ENCODE data around the gene ARHGAP10.

The ARHGAP10 gene

DNA sequence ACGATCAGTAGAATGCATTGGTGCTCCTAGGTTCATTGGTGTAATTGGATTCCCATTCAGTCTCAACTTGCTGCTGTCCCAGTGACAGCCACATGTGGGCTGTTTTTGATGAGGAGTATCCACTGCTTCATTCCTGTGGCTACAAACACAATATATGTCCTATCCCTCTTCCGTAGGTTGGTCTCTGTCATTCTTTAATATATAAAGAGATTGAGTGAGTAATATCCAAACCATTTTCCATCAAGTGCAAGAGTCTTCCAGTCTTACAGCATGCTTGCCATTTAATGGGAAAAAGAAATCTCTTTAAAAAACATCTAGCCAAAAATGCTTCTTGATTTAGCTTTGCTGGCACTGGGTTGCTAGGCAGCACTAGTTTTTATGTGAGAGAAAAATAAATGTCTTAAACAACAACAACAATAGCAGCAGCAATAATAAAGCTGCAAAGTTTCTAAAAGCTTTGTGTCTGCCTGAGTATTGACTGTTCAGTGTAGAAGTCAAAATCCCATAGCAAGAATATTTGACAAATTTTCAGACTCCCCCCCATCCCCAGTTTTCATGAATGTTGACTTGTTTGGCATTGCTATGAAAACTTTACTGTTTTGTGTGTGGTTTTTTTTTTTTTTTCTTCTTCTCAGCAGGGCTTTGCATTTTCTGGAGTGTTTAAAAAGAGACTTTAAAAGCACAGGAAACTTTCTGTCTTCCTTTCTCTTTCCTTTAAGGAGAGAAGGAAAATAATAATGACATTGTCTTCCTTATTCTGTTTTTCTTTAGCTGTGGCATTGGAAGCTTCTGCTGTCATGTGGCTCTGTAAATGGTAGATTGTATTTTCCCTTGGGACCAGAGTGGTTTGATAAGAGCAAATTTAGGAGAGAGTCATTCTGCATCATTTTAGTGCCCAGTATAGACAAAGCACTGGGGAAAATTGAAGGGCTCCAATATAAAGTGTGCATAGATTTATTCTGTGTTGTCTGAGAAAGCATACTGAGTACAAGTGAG, 244.3 kb downstream of the ARHGAP10 start:
- Histone ChIP-seq H3K4me3 (ENCODE audit: low read depth in 1 of 5, low read length in 5 of 5) (no peak overlapping the region), H3K27me3 (ENCODE audit: control insufficient read depth in 5 of 5, insufficient read depth in 4 of 5, low read length in 5 of 5) (no peaks in the 10 kb centered on the region), H3K27ac (ENCODE audit: low read depth, low read length) (no peak overlapping the region), H3K36me3 (ENCODE audit: control insufficient read depth in 5 of 5, insufficient read depth in 5 of 5, low read length in 5 of 5) (peaks cover 0 to 3% (median 0%) of the 10 kb centered on the region in 5 donors), H3K9ac (ENCODE audit: low read length in 5 of 5) (no peak overlapping the region), H3K4me1 (ENCODE audit: control insufficient read depth in 5 of 5, insufficient read depth in 5 of 5, low read length in 5 of 5) (peaks cover 3 to 14% (median 11%) of the 10 kb centered on the region in 5 donors), H3K9me3 (ENCODE audit: control insufficient read depth in 5 of 5, low read length in 5 of 5) (peaks cover 0 to 5% (median 0%) of the 10 kb centered on the region in 5 donors)

DNA sequence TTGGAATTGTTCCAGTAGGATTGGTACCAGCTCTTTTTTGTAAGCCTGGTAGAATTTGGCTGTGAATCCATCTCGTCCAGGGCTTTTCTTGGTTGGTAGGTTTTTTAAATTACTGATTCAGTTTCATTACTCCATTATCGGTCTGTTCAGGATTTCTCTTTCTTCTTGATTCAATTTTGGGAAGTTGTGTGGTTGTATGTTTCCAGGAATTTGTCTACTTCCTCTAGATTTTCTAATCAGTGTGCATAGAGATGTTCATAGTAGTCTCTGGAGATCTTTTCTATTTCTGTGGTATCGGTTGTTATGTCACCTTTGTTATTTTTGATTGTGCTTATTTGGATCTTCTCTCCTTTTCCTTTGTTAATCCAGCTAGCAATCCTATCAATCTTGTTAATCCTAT, 248.7 kb downstream of the ARHGAP10 start:
- Histone ChIP-seq H3K9me3 (ENCODE audit: control insufficient read depth in 5 of 5, low read length in 5 of 5) (peaks cover 0 to 5% (median 0%) of the 10 kb centered on the region in 5 donors), H3K36me3 (ENCODE audit: control insufficient read depth in 5 of 5, insufficient read depth in 5 of 5, low read length in 5 of 5) (peaks cover 0 to 4% (median 0%) of the 10 kb centered on the region in 5 donors), H3K4me3 (ENCODE audit: low read depth in 1 of 5, low read length in 5 of 5) (no peak overlapping the region), H3K27me3 (ENCODE audit: control insufficient read depth in 5 of 5, insufficient read depth in 4 of 5, low read length in 5 of 5) (no peaks in the 10 kb centered on the region), H3K27ac (ENCODE audit: low read depth, low read length) (no peak overlapping the region), H3K9ac (ENCODE audit: low read length in 5 of 5) (no peak overlapping the region), H3K4me1 (ENCODE audit: control insufficient read depth in 5 of 5, insufficient read depth in 5 of 5, low read length in 5 of 5) (peaks cover 2 to 18% (median 12%) of the 10 kb centered on the region in 5 donors)

DNA sequence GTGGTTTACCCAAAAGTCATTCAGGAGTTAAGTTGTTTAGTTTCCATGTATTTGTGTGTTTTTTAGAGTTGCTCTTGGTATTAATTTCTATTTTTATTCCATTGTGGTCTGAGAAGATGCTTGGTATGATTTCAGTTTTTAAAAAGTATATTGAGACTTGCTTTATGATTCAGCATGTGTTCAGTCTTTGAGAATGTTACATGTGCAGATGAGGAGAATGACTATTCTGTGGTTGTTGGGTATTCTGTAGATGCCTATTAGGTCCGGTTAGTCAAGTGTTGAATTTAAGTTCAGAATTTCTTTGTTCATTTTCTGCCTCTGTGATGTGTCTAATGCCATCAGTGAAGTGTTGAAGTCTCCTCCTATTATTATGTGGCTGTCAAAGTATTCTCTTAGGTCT, 249.4 kb downstream of the ARHGAP10 start:
- no peaks in the 10 kb centered on the region for H3K27me3 ChIP-seq (ENCODE audit: control insufficient read depth in 5 of 5, insufficient read depth in 4 of 5, low read length in 5 of 5)
- H3K36me3 ChIP-seq (ENCODE audit: control insufficient read depth in 5 of 5, insufficient read depth in 5 of 5, low read length in 5 of 5), result peaks cover 0 to 4% (median 0%) of the 10 kb centered on the region in 5 donors
- no peak overlapping the region for H3K4me3 ChIP-seq (ENCODE audit: low read depth in 1 of 5, low read length in 5 of 5)
- H3K27ac ChIP-seq (ENCODE audit: low read depth, low read length), result no peak overlapping the region
- H3K9me3 ChIP-seq (ENCODE audit: control insufficient read depth in 5 of 5, low read length in 5 of 5), result peaks cover 0 to 5% (median 0%) of the 10 kb centered on the region in 5 donors
- H3K4me1 ChIP-seq (ENCODE audit: control insufficient read depth in 5 of 5, insufficient read depth in 5 of 5, low read length in 5 of 5), result peaks cover 0 to 14% (median 8%) of the 10 kb centered on the region in 5 donors
- no peak overlapping the region for H3K9ac ChIP-seq (ENCODE audit: low read length in 5 of 5)

DNA sequence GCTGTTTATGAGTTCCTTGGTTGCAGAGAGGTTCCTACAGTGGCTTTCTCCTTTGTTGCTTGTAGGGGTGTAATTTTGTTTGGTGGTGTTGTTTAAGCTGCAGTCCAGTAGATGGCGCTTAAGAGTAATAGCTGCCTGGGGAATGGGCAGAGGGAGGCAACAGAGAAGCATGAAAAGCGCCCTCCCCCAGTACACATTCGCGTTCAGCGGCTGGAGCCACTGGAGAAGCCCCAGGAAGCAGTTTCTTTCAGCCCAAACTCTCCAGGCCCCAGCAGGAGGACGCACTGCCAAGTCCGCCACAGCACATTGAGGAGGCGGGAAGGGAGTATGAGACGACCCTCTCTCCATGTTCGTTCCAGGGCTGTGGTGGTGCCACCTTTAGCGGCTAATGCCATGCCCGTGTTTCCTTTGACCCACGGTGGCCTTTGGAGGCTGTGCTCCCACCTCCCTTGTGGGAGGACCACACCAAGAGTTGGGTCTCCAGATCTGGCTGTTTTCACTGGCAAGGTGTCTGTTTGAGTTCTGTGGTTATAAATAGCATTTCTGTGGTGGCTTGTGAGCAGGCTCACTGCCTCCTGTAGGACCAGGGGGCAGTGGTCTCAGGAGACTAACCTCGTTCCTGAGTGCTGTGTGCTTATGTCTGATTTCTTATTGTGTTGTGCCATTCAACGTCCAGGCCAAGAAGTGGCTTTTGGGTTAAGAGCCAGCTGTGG, 252.3 kb downstream of the ARHGAP10 start:
- peaks cover 0 to 4% (median 0%) of the 10 kb centered on the region in 5 donors for H3K36me3 ChIP-seq (ENCODE audit: control insufficient read depth in 5 of 5, insufficient read depth in 5 of 5, low read length in 5 of 5)
- no peaks in the 10 kb centered on the region for H3K9me3 ChIP-seq (ENCODE audit: control insufficient read depth in 5 of 5, low read length in 5 of 5)
- peaks cover 0 to 14% (median 8%) of the 10 kb centered on the region in 5 donors for H3K4me1 ChIP-seq (ENCODE audit: control insufficient read depth in 5 of 5, insufficient read depth in 5 of 5, low read length in 5 of 5)
- no peak overlapping the region for H3K4me3 ChIP-seq (ENCODE audit: low read depth in 1 of 5, low read length in 5 of 5)
- no peak overlapping the region for H3K9ac ChIP-seq (ENCODE audit: low read length in 5 of 5)
- H3K27me3 ChIP-seq (ENCODE audit: control insufficient read depth in 5 of 5, insufficient read depth in 4 of 5, low read length in 5 of 5), result no peaks in the 10 kb centered on the region
- H3K27ac ChIP-seq (ENCODE audit: low read depth, low read length), result no peak overlapping the region

DNA sequence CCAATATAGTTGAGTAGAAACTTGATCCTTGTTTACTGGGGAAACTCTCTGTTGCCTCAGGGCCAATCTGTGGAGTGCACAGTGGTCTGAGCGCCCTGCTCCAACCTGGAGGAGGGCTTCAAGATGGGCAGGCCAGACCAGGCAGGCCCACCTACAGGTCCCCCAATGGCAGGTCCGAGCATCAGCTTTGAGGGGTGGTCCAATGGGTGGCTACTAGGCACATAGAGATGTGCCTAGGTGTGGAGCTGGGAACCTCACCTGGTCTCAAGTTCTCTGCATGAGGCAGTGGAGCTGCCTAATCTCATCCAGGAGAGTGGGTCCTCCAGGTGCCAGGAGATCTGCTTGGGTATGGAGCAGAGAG, 252.9 kb downstream of the ARHGAP10 start:
- no peak overlapping the region for H3K27ac ChIP-seq (ENCODE audit: low read depth, low read length)
- H3K9me3 ChIP-seq (ENCODE audit: control insufficient read depth in 5 of 5, low read length in 5 of 5), result no peaks in the 10 kb centered on the region
- H3K36me3 ChIP-seq (ENCODE audit: control insufficient read depth in 5 of 5, insufficient read depth in 5 of 5, low read length in 5 of 5), result peaks cover 0 to 4% (median 0%) of the 10 kb centered on the region in 5 donors
- H3K9ac ChIP-seq (ENCODE audit: low read length in 5 of 5), result no peak overlapping the region
- no peak overlapping the region for H3K4me3 ChIP-seq (ENCODE audit: low read depth in 1 of 5, low read length in 5 of 5)
- H3K4me1 ChIP-seq (ENCODE audit: control insufficient read depth in 5 of 5, insufficient read depth in 5 of 5, low read length in 5 of 5), result peaks cover 0 to 14% (median 8%) of the 10 kb centered on the region in 5 donors
- no peaks in the 10 kb centered on the region for H3K27me3 ChIP-seq (ENCODE audit: control insufficient read depth in 5 of 5, insufficient read depth in 4 of 5, low read length in 5 of 5)

DNA sequence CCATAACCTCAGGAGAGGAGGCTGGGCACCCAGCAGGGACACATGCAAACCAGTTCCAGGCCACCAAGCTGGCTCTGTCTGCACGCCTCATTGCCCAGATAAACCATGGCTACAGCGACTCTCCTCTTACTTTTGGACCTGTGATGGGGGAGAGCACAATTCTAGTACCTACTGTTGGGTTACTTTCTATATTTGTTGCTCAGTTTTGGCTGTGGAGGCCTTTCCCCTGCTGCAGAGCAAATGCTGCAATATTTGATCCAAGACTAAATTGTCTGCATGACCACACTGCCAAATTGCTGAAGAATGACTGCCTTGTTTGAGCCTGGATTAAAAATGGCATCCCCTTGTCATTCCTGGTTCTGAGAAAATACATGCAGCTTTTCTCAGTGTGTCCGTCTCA, 253.5 kb downstream of the ARHGAP10 start:
- Histone ChIP-seq H3K27ac (ENCODE audit: low read depth, low read length) (no peak overlapping the region), H3K9ac (ENCODE audit: low read length in 5 of 5) (no peak overlapping the region), H3K4me1 (ENCODE audit: control insufficient read depth in 5 of 5, insufficient read depth in 5 of 5, low read length in 5 of 5) (peaks cover 0 to 12% (median 8%) of the 10 kb centered on the region in 5 donors), H3K36me3 (ENCODE audit: control insufficient read depth in 5 of 5, insufficient read depth in 5 of 5, low read length in 5 of 5) (peaks cover 0 to 5% (median 3%) of the 10 kb centered on the region in 5 donors), H3K27me3 (ENCODE audit: control insufficient read depth in 5 of 5, insufficient read depth in 4 of 5, low read length in 5 of 5) (no peaks in the 10 kb centered on the region), H3K4me3 (ENCODE audit: low read depth in 1 of 5, low read length in 5 of 5) (no peak overlapping the region), H3K9me3 (ENCODE audit: control insufficient read depth in 5 of 5, low read length in 5 of 5) (no peaks in the 10 kb centered on the region)

DNA sequence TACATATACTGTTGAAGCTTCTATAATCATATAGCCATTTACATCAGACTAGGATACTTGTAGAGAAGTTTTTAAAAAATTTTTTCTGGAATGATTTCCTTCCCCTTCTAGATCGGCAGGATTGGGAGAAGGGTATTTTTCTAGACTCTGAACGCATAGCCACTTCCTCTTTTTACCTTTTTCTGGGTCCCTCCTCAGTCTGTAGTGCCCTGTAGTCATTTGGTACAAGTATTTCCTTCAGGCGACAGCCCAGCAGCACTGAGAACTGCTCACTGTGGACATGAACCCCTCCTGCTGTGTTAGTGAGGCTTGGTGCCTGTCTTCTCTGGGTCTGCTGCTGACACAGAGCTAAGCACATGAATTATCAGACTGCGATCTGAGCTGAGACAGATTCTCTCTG, 255.4 kb downstream of the ARHGAP10 start:
- Histone ChIP-seq H3K9ac (ENCODE audit: low read length in 5 of 5) (no peak overlapping the region), H3K27ac (ENCODE audit: low read depth, low read length) (no peak overlapping the region), H3K4me1 (ENCODE audit: control insufficient read depth in 5 of 5, insufficient read depth in 5 of 5, low read length in 5 of 5) (peaks cover 0 to 11% (median 8%) of the 10 kb centered on the region in 5 donors), H3K4me3 (ENCODE audit: low read depth in 1 of 5, low read length in 5 of 5) (no peak overlapping the region), H3K9me3 (ENCODE audit: control insufficient read depth in 5 of 5, low read length in 5 of 5) (no peaks in the 10 kb centered on the region), H3K27me3 (ENCODE audit: control insufficient read depth in 5 of 5, insufficient read depth in 4 of 5, low read length in 5 of 5) (no peaks in the 10 kb centered on the region), H3K36me3 (ENCODE audit: control insufficient read depth in 5 of 5, insufficient read depth in 5 of 5, low read length in 5 of 5) (peaks cover 0 to 8% (median 3%) of the 10 kb centered on the region in 5 donors)

DNA sequence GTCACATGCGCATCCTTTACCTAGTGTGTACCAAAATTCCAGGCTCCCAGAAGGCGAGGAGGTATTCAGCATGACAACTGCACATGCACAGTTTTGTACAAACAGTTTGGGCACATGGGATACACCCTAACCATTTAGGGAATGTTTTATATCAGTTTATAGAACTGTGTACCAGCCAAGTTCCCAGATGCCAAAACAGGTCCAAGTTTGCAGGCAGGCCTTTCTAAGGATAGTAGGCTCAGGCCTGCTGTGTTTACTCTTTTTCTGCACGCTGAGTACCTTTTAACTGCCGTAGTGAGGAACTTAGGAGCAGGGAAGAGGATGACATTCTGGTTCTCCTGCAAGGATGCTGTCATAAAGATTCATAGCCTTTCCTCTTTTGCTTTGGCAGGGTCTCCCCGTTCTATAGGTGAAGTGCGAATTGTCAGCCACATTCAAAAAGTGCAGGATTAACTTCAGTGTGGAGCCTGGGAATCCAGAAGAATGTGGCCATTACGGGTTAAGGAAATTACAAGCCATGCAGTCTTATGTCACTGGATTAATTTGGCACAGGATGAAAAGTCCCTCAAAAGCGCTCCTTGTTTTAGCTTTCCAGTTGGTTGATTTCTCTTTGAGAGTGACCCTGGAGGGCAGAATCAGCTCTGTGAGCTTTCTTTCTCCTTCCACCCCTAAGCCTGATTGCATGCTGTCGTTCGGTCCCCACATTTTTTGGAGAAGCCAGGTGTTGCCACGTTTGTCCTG, 259.8 kb downstream of the ARHGAP10 start:
- H3K27ac ChIP-seq (ENCODE audit: low read depth, low read length), result no peak overlapping the region
- H3K9me3 ChIP-seq (ENCODE audit: control insufficient read depth in 5 of 5, low read length in 5 of 5), result no peaks in the 10 kb centered on the region
- H3K27me3 ChIP-seq (ENCODE audit: control insufficient read depth in 5 of 5, insufficient read depth in 4 of 5, low read length in 5 of 5), result no peaks in the 10 kb centered on the region
- H3K4me3 ChIP-seq (ENCODE audit: low read depth in 1 of 5, low read length in 5 of 5), result no peak overlapping the region
- H3K9ac ChIP-seq (ENCODE audit: low read length in 5 of 5), result no peak overlapping the region
- no peaks in the 10 kb centered on the region for H3K4me1 ChIP-seq (ENCODE audit: control insufficient read depth in 5 of 5, insufficient read depth in 5 of 5, low read length in 5 of 5)
- peaks cover 0 to 8% (median 5%) of the 10 kb centered on the region in 5 donors for H3K36me3 ChIP-seq (ENCODE audit: control insufficient read depth in 5 of 5, insufficient read depth in 5 of 5, low read length in 5 of 5)

DNA sequence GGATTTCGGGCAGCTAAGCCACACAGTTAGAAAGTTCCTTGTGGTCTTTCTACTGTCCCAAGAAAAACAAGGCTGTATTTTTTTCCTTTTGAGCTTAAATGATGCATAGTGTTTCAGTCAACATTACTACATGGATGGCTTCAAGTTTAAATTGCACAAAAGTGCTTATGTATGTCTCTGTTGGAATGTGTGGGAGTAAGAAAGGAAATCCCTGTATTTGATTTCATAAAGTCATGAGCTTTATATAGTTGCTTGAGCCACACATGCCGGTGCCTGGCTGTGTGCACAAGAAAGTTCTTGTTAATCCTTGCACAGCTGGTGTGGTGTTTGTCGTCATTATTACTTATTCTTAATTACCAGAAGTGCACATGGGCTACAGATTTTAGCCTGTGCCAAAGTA, 262.2 kb downstream of the ARHGAP10 start:
- Histone ChIP-seq H3K4me1 (ENCODE audit: control insufficient read depth in 5 of 5, insufficient read depth in 5 of 5, low read length in 5 of 5) (no peaks in the 10 kb centered on the region), H3K9ac (ENCODE audit: low read length in 5 of 5) (no peak overlapping the region), H3K27me3 (ENCODE audit: control insufficient read depth in 5 of 5, insufficient read depth in 4 of 5, low read length in 5 of 5) (no peaks in the 10 kb centered on the region), H3K36me3 (ENCODE audit: control insufficient read depth in 5 of 5, insufficient read depth in 5 of 5, low read length in 5 of 5) (peaks cover 0 to 8% (median 5%) of the 10 kb centered on the region in 5 donors), H3K9me3 (ENCODE audit: control insufficient read depth in 5 of 5, low read length in 5 of 5) (no peaks in the 10 kb centered on the region), H3K27ac (ENCODE audit: low read depth, low read length) (no peak overlapping the region), H3K4me3 (ENCODE audit: low read depth in 1 of 5, low read length in 5 of 5) (no peak overlapping the region)

Data from subcutaneous abdominal adipose tissue (tissue), 5 donors.